HS-27A (cell line): Measurements from ENCODE around the gene VCP.

Experiments
- DNase-seq: peaks from one replicate; pipeline ENCODE4 v3.0.0-alpha.2; 2012; ENCODE audit warnings: low read depth, missing footprints

Gene VCP

DNA sequence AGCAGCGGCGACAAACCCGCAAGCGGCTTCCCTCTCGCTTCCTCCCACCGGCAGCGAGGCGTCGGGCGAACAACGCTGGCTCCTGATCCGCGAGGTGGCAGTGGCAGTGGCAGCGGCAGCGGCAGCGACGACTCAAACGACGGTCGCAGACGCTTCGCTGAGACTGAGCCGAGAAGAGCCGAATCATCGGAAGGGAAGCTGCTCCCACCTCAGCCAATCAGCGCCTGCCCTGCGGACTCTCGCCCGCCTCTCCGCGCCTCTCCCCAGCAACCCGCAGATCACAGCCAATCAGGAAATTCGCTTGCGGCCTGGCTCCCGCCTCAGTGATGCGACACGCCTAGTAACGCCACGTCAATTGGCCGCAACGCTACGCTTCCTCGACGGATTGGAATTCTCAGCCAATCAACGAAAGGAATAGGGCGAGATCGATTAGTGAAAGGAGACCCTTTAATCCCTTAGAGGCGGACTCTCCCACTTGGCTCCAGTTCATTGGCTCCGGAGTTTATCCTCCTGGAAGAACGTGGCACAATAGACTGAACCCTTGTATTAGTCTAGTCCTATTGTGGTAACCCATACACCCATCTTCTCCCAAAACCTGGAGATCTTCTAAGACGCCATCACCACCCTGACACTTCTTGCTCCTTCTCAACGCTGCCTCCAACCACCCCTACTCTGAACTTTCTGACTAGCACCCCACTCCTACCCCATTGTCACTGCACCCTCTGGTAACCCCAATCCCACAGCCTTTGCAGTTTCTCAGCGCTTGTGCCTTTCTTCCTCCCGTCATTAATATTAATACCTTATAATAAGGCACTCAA, at the start of gene VCP:
Gene VCP (minus strand): TSS at position 165 of the 818 bp plus-strand sequence. CDS start 272 bp downstream, outside the sequence.
- peak; percentile 99 for DNase-seq

GRCh38 chr9:35116898-35117551, 44.6 kb upstream of the VCP start:
- DNase-seq, result peak; percentile 93

DNA sequence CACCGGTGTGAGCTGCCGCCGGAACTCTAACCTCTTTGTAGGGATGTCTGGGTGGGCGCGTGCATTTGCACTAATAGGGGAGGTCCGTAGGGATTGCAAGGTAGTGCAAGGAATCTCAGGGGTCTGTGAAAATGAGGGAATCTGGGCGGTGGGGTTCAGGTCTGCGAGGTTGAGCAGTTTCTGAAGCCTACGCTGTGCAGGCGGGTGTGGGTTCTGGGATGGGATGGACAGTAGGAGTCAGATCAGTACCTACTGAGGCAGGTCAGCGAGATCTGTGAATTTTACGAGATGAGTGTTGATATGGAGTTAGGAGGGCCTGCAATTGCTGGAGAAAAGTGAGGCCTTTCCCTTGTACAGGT, 44.1 kb upstream of the VCP start:
- no peak for DNase-seq

DNA sequence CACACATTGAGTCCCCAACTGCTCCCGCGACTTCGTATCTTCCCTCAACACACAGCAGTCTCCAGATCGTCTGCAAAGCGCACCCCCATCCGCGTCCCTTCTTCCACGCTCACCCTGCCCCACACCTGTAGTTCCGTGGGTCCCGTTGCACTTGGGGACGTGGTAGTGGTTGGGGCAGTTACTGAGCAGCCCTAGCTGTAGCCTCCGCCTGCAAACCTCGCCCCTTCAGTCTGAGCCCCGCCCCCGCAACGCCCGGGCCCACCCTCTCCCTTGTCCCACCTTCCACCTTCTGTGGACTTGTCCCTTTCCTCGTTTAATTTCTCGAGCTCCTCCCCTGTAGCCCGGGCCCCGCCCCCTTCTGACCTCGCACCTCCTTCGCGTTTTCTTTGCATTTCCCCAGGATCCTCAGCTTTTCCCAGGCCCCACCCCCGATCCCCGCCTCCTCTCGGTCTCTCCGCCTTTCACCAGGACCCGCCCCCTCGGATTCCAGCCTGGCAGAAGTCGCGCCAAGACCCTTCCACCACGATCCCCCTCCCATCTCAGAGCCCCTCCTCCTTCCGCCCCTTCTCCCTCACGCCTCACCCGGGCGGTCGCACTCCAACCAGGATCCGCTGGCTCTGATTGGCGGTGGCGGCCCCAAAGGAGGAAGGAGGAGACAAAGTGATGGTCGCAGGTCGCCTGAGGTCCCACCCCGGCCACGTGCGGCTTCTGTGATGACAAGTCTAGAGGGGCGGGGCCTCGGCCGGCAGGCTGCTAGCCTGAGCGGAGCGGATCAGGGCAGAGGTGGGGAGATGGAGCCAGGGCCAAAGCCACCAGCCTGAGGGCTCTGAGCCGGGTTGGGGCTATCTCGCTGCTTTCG, 43.5 kb upstream of the VCP start, which contains the start of gene ATOSB:
Gene ATOSB (minus strand): TSS at position 183 of the 859 bp plus-strand sequence. CDS start 7,588 bp downstream, outside the sequence.
- peak; percentile 95 for DNase-seq

DNA sequence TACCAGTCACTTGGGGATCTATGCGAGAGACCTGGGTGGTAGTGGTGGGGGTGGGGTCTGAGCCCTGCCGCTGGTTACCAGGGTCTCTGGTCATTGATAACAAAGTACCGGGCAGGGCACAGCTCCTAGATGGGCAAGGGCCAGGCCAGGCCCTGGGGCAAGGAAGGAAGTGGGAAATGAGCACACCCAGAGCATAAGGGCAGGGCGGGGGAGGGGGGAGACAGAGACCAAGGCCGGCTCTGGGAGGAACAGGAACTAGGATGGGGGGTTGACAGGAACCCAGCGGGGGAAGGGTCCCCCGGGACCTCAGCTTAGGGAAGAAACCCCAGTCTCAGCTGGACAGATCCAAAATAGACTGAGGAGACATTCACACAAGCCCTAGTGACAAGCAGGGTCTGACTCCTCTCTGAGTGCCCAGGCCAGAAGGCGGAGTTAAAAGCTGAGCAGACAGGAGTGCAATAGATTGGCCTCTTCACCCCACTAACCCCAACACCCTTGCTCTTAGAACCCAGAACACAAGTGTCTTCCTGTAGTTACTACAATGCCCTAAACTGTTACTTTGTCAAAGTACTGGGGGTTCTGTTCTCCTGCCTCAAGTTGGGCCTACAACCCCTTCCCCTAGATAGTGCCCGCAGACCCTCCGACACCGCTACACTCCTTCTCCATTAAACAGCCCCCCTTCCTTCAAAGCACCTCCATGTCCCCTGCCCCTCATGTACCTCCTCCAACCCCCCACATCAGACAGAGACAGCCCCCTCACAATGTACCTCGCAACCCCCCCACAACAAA, 42.6 kb upstream of the VCP start:
- DNase-seq, result no peak

- DNase-seq, result no peak
Measured at GRCh38 chr9:35114113-35114839, 41.9 kb upstream of the VCP start.

DNA sequence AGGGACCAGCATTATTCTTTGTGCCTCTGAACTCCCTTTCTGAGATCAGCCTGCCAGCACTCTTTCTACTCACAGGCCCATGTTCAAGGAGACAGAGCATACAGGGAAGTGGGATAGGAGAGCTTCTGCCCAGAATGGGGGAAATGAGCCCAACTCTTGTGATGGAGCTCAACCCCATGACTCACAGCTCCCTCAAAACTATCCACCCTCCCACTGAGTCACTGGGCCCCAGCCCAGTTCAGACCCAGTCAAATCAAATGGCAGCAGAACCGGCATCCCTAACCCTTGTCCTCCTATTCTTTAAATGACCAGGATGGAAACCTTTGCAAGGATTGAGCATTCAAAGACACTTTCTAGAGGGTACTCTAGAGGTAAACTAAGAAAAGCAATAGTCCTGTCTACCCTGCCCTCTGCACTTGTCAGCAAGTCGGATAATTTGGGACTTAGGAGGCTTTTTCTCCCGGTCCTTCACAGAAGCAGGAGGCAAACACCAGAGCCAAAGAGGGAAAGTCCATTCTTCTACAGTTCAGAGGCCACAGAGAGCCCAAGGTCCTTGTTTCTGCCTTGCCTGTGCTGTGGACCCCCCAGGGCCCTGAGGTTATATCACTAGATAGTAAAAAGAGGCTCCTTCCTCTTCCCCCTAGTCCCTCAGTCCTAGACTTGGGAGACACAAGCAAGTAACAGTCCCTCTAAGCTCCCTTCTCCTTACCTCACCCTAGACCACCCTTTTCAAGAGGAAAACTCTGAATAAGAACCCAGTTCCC, 40.0 kb upstream of the VCP start:
- DNase-seq, result no peak

DNA sequence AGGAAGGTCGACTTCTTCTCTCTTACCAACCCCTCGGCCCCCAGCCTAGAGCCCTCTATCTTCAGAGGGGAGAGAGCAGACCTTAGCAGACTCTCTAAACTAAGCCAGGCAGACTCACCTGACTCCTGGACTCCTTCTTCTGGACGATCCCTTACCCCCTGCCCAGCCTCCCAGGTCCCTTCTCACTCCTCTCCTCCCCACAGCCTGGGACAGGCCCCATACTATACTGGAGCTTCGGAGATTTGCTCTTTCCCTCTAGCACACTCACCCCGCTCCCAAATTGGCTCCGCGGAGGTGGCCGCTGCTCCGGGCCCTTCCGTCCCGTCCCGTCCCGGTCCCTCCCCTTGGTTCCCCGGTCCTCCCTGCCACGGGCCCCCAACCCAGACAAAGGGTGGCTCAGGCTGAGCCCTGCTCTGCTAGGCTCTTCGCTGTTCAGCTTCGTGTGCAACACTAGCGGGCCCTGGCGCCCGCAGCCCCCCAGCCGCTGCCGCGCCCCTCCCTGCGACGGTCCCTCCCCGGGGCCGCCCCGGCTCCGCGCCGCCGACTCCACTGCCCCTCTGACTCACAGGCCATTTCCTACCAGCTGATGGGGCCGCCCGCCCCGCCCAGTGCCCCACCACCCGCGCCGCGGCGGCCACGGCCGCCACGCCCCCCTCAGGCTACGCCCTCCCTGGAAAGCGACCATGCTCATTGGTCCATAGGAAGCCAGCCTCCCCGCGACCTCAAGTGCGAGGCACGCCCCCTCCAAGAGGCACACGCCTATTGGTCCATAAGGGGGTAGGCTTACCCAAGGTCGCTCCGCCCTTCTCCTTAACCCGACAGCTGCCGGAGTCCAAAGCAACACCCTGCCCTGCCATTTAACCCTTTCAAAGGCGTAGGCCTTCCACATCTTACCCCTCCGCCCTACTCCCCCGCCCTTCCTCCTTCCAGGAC, 38.8 kb upstream of the VCP start:
- DNase-seq, result peak; percentile 98

DNA sequence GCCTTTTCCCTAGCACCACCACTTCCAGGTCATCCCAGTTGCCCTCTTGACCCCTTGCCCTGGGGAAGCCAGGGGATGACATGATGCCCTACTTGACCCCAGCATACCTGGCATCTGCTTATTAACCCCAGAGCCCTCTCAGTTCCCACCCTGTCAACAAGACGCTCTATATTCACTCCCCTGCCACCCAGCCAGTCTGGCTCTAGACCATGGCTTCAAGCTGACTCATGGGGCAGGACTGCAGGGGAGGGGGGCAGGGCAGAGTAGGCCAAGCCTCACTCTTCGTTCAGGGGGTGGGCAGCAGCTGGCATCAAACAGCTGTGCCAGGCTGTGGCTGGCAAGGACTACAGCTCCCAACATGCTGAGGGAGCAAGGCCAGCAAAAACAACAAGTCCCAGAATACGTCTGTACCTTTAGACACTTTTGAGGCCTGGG, 37.9 kb upstream of the VCP start:
- no peak for DNase-seq

DNA sequence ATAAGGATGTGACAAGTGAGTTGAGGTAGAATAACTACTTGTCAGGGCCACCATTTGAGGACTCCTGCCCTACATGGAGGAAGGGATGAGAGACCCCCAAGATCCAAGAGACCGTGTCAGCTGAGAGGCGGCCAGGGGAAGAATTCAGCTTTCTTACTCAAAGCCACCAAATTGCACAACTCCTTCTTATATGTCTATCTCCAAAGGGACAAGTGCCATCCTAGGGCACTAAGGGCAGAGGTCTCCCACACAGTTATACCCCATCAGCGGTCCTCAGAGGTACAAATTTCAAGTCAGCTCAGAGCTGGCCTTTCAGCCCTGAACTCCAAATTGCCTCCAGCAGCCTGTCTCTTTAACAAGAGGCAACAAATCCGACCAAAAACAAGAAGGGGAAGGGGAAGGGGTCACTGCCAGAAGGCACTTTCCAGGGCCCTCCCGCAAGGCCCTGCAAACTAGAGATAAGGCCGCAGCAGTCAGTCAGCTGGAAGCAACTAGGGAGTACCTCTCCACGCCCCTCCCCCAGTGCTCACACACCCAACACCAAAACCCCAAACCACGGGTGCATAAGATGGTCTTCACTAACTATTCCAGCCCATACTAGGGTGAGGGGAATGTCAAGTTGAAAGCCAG, 36.6 kb upstream of the VCP start:
- no peak for DNase-seq

GRCh38 chr9:35108461-35108860, 36.0 kb upstream of the VCP start:
- no peak for DNase-seq

DNA sequence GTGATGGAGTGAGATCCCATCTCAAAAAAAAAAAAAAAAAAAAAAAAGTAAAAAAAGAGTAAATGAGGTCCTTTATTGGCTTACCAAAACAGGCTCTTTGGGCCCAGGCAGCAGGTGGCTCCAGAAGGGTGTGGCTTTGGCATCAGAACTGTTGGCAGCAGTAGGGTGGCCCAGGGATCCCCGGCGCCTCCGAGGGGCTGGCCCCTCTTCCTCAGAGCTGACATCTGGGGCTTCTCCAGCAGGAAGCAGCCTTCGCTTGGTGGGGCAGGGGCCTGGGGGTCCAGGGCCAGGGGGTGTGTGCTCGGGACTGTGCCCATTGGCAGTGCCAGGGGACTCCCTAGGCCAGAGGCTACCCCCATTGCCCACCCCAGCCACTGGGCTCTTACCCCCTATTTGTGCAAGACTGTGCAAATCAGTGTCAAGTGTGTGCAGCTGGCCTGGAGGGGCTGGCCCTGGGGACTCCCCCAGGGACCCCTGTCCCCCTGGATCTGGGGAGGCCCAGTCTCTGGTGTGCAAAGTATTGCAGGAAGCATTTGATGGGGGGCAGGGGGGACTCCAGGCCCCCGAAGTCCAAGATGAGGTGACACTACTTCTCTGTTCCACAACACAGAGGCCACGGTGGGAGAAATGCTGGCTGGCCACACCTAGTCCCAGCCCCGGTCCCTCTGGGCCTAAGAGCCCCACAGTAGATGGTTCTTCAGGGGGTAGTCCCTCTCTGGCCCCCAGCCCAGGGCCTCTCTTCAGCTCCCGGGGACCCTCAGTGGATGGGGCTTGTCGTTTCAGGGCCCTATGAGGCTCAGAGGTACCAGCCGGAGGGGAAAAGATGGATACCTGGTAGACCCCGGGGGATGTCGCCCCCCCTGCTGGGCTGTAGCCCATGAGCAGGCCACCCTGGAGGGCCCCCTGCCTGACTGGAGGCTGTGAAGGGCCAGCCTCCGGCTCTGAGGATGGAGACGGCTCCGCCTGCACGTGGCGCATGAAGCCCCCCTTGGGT, 35.2 kb upstream of the VCP start:
- no peak for DNase-seq

DNA sequence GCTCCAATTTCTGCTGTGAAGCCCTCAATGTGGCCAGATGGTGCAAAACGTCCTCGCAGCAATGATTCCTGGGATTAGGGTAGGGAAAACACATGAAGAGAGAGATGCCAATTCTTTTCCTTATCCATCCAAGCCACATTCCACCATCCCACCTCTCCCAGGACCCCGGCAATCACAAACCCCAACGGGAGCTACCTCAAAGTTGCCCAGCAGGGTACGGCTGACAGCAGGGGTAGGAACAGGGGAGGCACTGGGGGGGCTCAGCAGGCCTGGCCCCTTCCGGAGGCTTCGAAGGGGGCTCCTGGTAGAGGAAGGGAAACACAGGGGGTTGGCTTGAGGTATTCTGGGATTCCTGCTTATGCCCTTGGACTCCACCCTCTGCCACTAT, 33.9 kb upstream of the VCP start:
- DNase-seq, result no peak

- no peak for DNase-seq
Measured at GRCh38 chr9:35105571-35106342, 33.3 kb upstream of the VCP start.

- DNase-seq, result no peak
Measured at GRCh38 chr9:35105126-35105525, 32.7 kb upstream of the VCP start.

DNA sequence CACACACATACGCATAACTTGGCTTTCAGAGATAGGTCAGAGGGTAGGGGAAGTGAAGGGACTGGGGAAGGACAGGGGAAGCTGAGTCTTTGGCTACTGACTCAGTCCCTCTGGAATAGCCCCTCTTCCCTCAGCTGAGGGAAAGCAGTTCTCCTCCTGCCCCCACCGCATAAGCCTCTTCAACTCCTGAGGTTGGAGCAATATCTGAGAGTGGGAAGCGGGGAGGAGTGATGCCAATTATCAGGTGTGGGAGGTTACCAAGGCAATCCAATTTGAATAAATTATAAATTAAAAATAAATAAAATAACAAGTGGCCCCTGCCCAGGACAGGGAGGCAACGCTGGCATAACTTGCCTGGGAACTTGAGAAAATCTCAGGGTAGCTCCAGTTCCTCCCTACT, 32.2 kb upstream of the VCP start:
- no peak for DNase-seq
